GM18505 (cell line): ENCODE measurements around the gene CMAS.

ENCODE experiments used
- ATAC-seq: cut with Tn5 transposase; IDR thresholded peaks from one replicate; pipeline ENCODE4 v1.9.1; 2021; ENCODE audit not compliant: unreplicated experiment
- POLR2A ChIP-seq: IDR thresholded peaks from 4 replicates; pipeline ENCODE4 v1.6.1; 2011; ENCODE audit warnings: borderline replicate concordance; ENCODE audit not compliant: insufficient read depth, insufficient read length; ENCODE audit errors: extremely low read depth

CMAS gene

GRCh38 chr12:22103418-22103817, 57.4 kb downstream of the CMAS start:
- ATAC-seq: no peak
- TF ChIP-seq POLR2A: no peak

DNA sequence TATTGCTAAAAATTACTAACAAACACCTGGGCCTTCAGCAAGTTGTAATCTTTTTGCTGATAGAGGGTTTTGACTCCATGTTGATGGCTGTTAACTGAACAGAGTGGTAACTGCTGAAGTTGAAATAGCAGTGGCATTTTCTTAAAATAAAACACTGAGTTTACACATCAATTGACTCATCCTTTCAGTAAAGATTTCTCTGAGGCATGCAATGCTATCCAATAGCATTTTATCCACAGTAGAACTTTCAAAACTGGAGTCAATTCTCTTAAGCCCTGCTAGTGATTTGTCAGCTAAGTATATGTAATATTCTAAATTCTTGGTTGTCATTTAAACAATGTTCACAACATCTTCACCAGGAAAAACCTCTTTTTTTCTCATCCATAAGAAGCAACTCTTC, 59.5 kb downstream of the CMAS start:
- ATAC-seq: no peak
- TF ChIP-seq POLR2A: no peak

GRCh38 chr12:22110176-22110575, 64.2 kb downstream of the CMAS start:
- no peak for ATAC-seq

More at GRCh38 chr12:22110176-22110575, 64.2 kb downstream of the CMAS start:
- no peak for TF ChIP-seq POLR2A
